ENCODE measurements around the gene HAPSTR1.

HAPSTR1 gene

DNA sequence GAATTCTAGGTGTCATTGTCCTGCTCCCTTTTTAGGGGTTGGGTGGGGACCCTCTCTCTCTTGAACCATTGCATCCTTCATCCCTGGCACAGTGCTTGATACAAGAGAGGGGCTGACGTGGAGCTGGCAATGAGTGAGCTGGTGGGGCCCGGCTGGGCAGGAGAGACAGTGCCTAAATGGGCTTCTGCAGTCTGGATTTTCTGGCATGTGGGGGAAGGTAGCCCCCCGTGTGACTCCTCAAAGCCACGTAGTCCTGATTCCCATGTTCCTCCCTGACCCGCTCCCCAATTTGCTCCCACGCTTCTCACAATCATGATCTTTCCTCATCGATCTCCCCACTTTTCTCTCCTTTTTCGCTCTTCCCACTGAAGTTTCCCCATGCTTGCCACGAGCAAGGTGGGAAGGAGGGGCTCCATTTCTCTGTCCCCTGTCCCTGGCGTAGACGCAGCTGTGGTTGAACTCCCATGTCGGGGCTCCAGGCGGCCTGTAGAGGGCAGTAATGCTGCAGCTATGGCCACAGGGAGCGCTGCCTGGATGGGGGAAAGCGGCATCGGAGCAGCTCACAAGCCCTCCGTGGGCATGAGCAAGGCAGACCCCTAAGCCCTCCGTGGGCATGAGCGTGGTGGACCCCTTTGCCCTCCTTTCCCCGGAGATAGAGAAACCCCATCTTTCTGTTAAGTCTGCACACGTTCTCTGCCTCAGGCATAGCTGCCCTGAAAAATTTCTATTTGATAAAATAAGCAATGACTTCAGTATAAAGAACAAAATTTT, 47.5 kb downstream of the HAPSTR1 start:
- 0 out of 2 replicates have a peak overlapping the region, but pooled peaks have one; percentile 23 for H3K4me3 ChIP-seq (ENCODE audit: low read length)
- no peaks in the 10 kb centered on the region for H3K27me3 ChIP-seq (replicated peaks; ENCODE audit: insufficient read depth, low read length)
- peak; percentile 61 for DNase-seq
- no peak overlapping the region for H3K9ac ChIP-seq (ENCODE audit: low read length)
- H3F3A ChIP-seq (ENCODE audit: insufficient read depth, low read length) = peaks cover 17% of the 10 kb centered on the region
- H3K27ac ChIP-seq (ENCODE audit: low read length) = no peak overlapping the region
- no peaks in the 10 kb centered on the region for H3K9me2 ChIP-seq (replicated peaks; ENCODE audit: insufficient read depth, low read length)
- 0 out of 2 replicates have a peak overlapping the region, but pooled peaks have one; percentile 50 for H2AFZ ChIP-seq (ENCODE audit: low read length)
- TF ChIP-seq EZH2 (optimal IDR thresholded peaks at IDR 0.05; ENCODE audit: low read depth, low read length) = no peak
- TF ChIP-seq, protein P1, sequence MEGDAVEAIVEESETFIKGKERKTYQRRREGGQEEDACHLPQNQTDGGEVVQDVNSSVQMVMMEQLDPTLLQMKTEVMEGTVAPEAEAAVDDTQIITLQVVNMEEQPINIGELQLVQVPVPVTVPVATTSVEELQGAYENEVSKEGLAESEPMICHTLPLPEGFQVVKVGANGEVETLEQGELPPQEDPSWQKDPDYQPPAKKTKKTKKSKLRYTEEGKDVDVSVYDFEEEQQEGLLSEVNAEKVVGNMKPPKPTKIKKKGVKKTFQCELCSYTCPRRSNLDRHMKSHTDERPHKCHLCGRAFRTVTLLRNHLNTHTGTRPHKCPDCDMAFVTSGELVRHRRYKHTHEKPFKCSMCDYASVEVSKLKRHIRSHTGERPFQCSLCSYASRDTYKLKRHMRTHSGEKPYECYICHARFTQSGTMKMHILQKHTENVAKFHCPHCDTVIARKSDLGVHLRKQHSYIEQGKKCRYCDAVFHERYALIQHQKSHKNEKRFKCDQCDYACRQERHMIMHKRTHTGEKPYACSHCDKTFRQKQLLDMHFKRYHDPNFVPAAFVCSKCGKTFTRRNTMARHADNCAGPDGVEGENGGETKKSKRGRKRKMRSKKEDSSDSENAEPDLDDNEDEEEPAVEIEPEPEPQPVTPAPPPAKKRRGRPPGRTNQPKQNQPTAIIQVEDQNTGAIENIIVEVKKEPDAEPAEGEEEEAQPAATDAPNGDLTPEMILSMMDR (IDR thresholded peaks at IDR 0.05; ENCODE audit: low read length) = peak; percentile 96
- H3K9me3 ChIP-seq (replicated peaks; ENCODE audit: insufficient read depth, low read length) = no peaks in the 10 kb centered on the region
- H3K4me2 ChIP-seq (ENCODE audit: low read depth, low read length) = peak overlapping the region; percentile 64; the same call in 1 of the 2 replicates
- H3K4me1 ChIP-seq (ENCODE audit: low read length) = peaks cover 16% of the 10 kb centered on the region
- H3K36me3 ChIP-seq (replicated peaks; ENCODE audit: insufficient read depth, low read length) = no peaks in the 10 kb centered on the region
- 0 out of 2 replicates have a peak, but pooled peaks cover 2% of the 10 kb centered on the region for H3K79me2 ChIP-seq (ENCODE audit: low read length)
- H4K20me1 ChIP-seq (ENCODE audit: insufficient read depth, low read length) = no peaks in the 10 kb centered on the region

DNA sequence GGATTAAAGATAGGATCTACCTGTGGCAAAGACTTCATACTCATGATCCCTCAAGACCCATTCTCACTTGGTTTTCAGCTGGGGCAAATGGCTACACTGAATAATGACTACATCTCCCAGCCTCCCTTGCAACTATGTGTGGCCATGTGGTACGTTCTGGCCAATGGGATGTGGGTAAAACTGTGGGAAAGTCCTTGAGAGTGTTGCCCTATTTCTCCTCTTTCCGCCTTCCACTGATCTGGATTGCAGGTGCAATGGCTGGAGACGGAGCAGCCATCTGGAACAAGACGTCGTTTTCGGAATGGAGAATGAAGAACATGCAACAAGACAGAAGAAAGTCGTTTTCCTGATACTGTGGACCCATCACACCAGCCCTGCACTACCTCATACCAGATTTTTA, 48.5 kb downstream of the HAPSTR1 start:
- Histone ChIP-seq H3K4me3 (ENCODE audit: low read length) (no peak overlapping the region), H3K27me3 (replicated peaks; ENCODE audit: insufficient read depth, low read length) (no peaks in the 10 kb centered on the region), H3K9me2 (replicated peaks; ENCODE audit: insufficient read depth, low read length) (no peaks in the 10 kb centered on the region), H3K9me3 (replicated peaks; ENCODE audit: insufficient read depth, low read length) (no peaks in the 10 kb centered on the region), H3K27ac (ENCODE audit: low read length) (no peak overlapping the region), H4K20me1 (ENCODE audit: insufficient read depth, low read length) (no peaks in the 10 kb centered on the region), H2AFZ (ENCODE audit: low read length) (no peak overlapping the region), H3K36me3 (replicated peaks; ENCODE audit: insufficient read depth, low read length) (no peaks in the 10 kb centered on the region), H3K79me2 (ENCODE audit: low read length) (0 out of 2 replicates have a peak, but pooled peaks cover under 1% of the 10 kb centered on the region), H3F3A (ENCODE audit: insufficient read depth, low read length) (peaks cover 10% of the 10 kb centered on the region; the same call in 1 of the 2 replicates), H3K4me2 (ENCODE audit: low read depth, low read length) (no peak overlapping the region), H3K4me1 (ENCODE audit: low read length) (peaks cover 12% of the 10 kb centered on the region), H3K9ac (ENCODE audit: low read length) (no peak overlapping the region)
- TF ChIP-seq, protein P1 (IDR thresholded peaks at IDR 0.05; ENCODE audit: low read length) = no peak
- no peak for TF ChIP-seq EZH2phosphoT487 (IDR thresholded peaks at IDR 0.05; ENCODE audit: low read length)
- TF ChIP-seq EZH2 (optimal IDR thresholded peaks at IDR 0.05; ENCODE audit: low read depth, low read length) = no peak
- no peak for DNase-seq

All from MM.1S (cell line).